ENCODE results near the gene TBC1D10A. TPM values are rescaled to one million over a fixed set of nuclear protein-coding genes. Genes with fewer than 3 reads are reported as not detected.

The TBC1D10A gene
- total RNA-seq, 6 experiments from 2014 or later: 15.6 to 20.6 (median 16.7) TPM

DNA sequence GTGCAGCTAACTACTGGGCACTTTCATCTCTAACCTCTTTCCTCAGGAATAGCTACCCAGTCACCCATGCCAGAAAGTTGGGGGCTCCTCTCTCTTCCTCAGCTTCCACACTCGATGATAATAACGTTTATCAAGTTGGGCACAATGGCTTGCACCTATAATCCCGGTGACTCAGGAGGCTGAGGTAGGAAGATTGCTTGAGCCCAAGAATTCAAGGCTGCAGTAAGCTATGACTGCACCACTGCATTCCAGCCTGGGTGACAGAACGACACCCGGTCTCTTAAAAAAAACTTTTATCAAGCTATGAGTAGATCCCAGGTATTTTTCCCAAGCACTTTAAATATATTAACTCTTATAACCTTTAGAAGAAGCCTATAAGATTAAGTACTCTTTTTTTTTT is 27.9 kb upstream of the TBC1D10A start:
- no peak for DNase-seq
- peaks cover 41% of the 10 kb centered on the region for H3K4me1 Mint-ChIP-seq (ENCODE audit: low read depth)
- H3K36me3 Mint-ChIP-seq (ENCODE audit: low read depth): peaks cover 25% of the 10 kb centered on the region
- peaks cover 2% of the 10 kb centered on the region; the same call in 1 of the 2 replicates for H3K27me3 Mint-ChIP-seq (ENCODE audit: insufficient read depth)
- peak overlapping the region; percentile 98 for H3K4me3 Mint-ChIP-seq
- no peaks in the 10 kb centered on the region for H3K9me3 Mint-ChIP-seq
- TF ChIP-seq, protein P1, sequence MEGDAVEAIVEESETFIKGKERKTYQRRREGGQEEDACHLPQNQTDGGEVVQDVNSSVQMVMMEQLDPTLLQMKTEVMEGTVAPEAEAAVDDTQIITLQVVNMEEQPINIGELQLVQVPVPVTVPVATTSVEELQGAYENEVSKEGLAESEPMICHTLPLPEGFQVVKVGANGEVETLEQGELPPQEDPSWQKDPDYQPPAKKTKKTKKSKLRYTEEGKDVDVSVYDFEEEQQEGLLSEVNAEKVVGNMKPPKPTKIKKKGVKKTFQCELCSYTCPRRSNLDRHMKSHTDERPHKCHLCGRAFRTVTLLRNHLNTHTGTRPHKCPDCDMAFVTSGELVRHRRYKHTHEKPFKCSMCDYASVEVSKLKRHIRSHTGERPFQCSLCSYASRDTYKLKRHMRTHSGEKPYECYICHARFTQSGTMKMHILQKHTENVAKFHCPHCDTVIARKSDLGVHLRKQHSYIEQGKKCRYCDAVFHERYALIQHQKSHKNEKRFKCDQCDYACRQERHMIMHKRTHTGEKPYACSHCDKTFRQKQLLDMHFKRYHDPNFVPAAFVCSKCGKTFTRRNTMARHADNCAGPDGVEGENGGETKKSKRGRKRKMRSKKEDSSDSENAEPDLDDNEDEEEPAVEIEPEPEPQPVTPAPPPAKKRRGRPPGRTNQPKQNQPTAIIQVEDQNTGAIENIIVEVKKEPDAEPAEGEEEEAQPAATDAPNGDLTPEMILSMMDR (IDR thresholded peaks at IDR 0.05): no peak
- peak overlapping the region; percentile 96 for H3K27ac Mint-ChIP-seq

GRCh38 chr22:30351226-30351625 is 24.5 kb upstream of the TBC1D10A start:
- peaks cover 41% of the 10 kb centered on the region for H3K4me1 Mint-ChIP-seq (ENCODE audit: low read depth)
- TF ChIP-seq, protein P1 (IDR thresholded peaks at IDR 0.05): no peak
- H3K27ac Mint-ChIP-seq: peak overlapping the region; percentile 70
- peaks cover 28% of the 10 kb centered on the region for H3K36me3 Mint-ChIP-seq (ENCODE audit: low read depth)
- peaks cover 2% of the 10 kb centered on the region; the same call in 1 of the 2 replicates for H3K27me3 Mint-ChIP-seq (ENCODE audit: insufficient read depth)
- no peak overlapping the region for H3K4me3 Mint-ChIP-seq
- DNase-seq: peak; percentile 30
- H3K9me3 Mint-ChIP-seq: no peaks in the 10 kb centered on the region

- H3K9me3 Mint-ChIP-seq: no peaks in the 10 kb centered on the region
- TF ChIP-seq, protein P1 (IDR thresholded peaks at IDR 0.05): no peak
- peak overlapping the region; percentile 13; the same call in 1 of the 2 replicates for H3K27ac Mint-ChIP-seq
- peaks cover 20% of the 10 kb centered on the region for H3K36me3 Mint-ChIP-seq (ENCODE audit: low read depth)
- H3K4me3 Mint-ChIP-seq: no peak overlapping the region
- peaks cover 18% of the 10 kb centered on the region for H3K4me1 Mint-ChIP-seq (ENCODE audit: low read depth)
- no peak for DNase-seq
- no peaks in the 10 kb centered on the region for H3K27me3 Mint-ChIP-seq (ENCODE audit: insufficient read depth)
Measured at GRCh38 chr22:30348809-30349208, 22.1 kb upstream of the TBC1D10A start.

DNA sequence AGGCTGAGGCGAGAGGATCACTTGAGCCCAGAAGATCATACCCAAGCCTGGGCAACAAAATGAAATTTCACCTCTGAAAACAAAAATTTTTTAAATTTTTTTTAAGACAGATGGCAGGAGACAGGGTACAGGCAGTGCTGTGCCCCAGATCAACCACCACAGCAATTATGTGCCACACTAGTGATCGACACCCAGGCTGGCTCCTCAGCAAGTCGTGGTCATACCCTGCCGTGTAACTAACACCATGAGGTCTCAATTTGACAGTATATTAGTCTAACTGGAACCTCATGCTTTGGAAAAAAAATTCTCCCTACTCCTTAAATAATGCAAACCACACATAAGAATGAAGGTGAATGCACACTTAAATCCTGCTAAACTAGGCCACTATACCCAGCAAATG is 21.7 kb upstream of the TBC1D10A start:
- H3K27ac Mint-ChIP-seq: peak overlapping the region; percentile 13; the same call in 1 of the 2 replicates
- peaks cover 23% of the 10 kb centered on the region for H3K36me3 Mint-ChIP-seq (ENCODE audit: low read depth)
- no peak overlapping the region for H3K4me3 Mint-ChIP-seq
- H3K9me3 Mint-ChIP-seq: no peaks in the 10 kb centered on the region
- DNase-seq: no peak
- H3K4me1 Mint-ChIP-seq (ENCODE audit: low read depth): peaks cover 14% of the 10 kb centered on the region
- TF ChIP-seq, protein P1 (IDR thresholded peaks at IDR 0.05): no peak
- H3K27me3 Mint-ChIP-seq (ENCODE audit: insufficient read depth): no peaks in the 10 kb centered on the region

GRCh38 chr22:30347255-30347892 is 20.6 kb upstream of the TBC1D10A start:
- Mint-ChIP-seq H3K27ac (no peak overlapping the region; the same call in 1 of the 2 replicates), H3K9me3 (no peaks in the 10 kb centered on the region), H3K27me3 (ENCODE audit: insufficient read depth) (no peaks in the 10 kb centered on the region), H3K4me3 (no peak overlapping the region), H3K36me3 (ENCODE audit: low read depth) (peaks cover 26% of the 10 kb centered on the region), H3K4me1 (ENCODE audit: low read depth) (peaks cover 14% of the 10 kb centered on the region)
- no peak for DNase-seq
- TF ChIP-seq, protein P1 (IDR thresholded peaks at IDR 0.05): no peak
